Daoy (cell line): Measurements from ENCODE around the gene DNASE1L1. TPM values are rescaled to one million over a fixed set of nuclear protein-coding genes. Genes with fewer than 3 reads are reported as not detected.

Experiments
- total RNA-seq: library from RNA; depleted of rRNA; stranded (reverse); fragments of >200 nt; shearing (Covaris generic); gene quantifications from 2 replicates; pipeline ENCODE4 v1.2.3, GENCODE V29; 2014; rRNA removed

The DNASE1L1 gene
- total RNA-seq, 1 experiment from 2014 or later = 7.2 TPM

Other genes starting within 250 kb of the DNASE1L1 start
- gene OPN1MW, start 226.7 kb downstream of the DNASE1L1 start, total RNA-seq = not detected in 2 replicates
- gene OPN1MW2, start 189.5 kb downstream of the DNASE1L1 start, total RNA-seq = not detected in 2 replicates
- gene OPN1MW3, start 151.7 kb downstream of the DNASE1L1 start, total RNA-seq = not detected in 2 replicates
- gene TEX28, start 114.1 kb downstream of the DNASE1L1 start, total RNA-seq = not detected in 2 replicates
- 0.06 TPM in 1 of 2 replicates, not detected in the other for gene TKTL1, start 113.5 kb downstream of the DNASE1L1 start, total RNA-seq
- gene FLNA, start 34.6 kb downstream of the DNASE1L1 start, total RNA-seq = 721 and 801 TPM in 2 replicates
- gene EMD, start 30.0 kb downstream of the DNASE1L1 start, total RNA-seq = 9.0 and 15.1 TPM in 2 replicates
- 3,278 and 3,646 TPM in 2 replicates for gene RPL10, start 10.9 kb downstream of the DNASE1L1 start, total RNA-seq
- gene TAFAZZIN, start 2.3 kb upstream of the DNASE1L1 start, total RNA-seq = 9.0 and 14.9 TPM in 2 replicates
- 26.3 and 30.9 TPM in 2 replicates for gene ATP6AP1, start 19.4 kb upstream of the DNASE1L1 start, total RNA-seq
- 71.6 and 103 TPM in 2 replicates for gene GDI1, start 27.9 kb upstream of the DNASE1L1 start, total RNA-seq
- gene FAM50A, start 34.9 kb upstream of the DNASE1L1 start, total RNA-seq = 32.8 and 44.2 TPM in 2 replicates
- 1.5 and 15.6 TPM in 2 replicates for gene PLXNA3, start 49.0 kb upstream of the DNASE1L1 start, total RNA-seq
- gene LAGE3, start 70.0 kb upstream of the DNASE1L1 start, total RNA-seq = 50.7 and 51.3 TPM in 2 replicates
- gene UBL4A, start 77.4 kb upstream of the DNASE1L1 start, total RNA-seq = 36.6 and 54.3 TPM in 2 replicates
- 15.7 and 22.6 TPM in 2 replicates for gene SLC10A3, start 81.4 kb upstream of the DNASE1L1 start, total RNA-seq
- 8.2 and 11.3 TPM in 2 replicates for gene FAM3A, start 107.0 kb upstream of the DNASE1L1 start, total RNA-seq
- 18.6 and 19.1 TPM in 2 replicates for gene G6PD, start 137.6 kb upstream of the DNASE1L1 start, total RNA-seq
- 28.1 and 37.7 TPM in 2 replicates for gene IKBKG, start 138.4 kb upstream of the DNASE1L1 start, total RNA-seq
- gene CTAG1A, start 175.9 kb upstream of the DNASE1L1 start, total RNA-seq = 1.8 TPM in 1 of 2 replicates, not detected in the other
- 1.8 TPM in 1 of 2 replicates, not detected in the other for gene CTAG1B, start 210.0 kb upstream of the DNASE1L1 start, total RNA-seq
- gene CTAG2, start 244.3 kb upstream of the DNASE1L1 start, total RNA-seq = 3.8 and 13.4 TPM in 2 replicates